Measurements from ENCODE around the gene RASGRP2. TPM values are rescaled to one million over a fixed set of nuclear protein-coding genes. Genes with fewer than 3 reads are reported as not detected.

Gene RASGRP2
- total and polyA plus RNA-seq, 2 of the 8 experiments (the other 6 are each of a cell fraction or from before 2014, with no cell fraction given): 40.6 to 45.7 TPM

GRCh38 chr11:64765291-64765850, 21.4 kb upstream of the RASGRP2 start (continued):
- TF ChIP-seq NRF1 (IDR thresholded peaks at IDR 0.05; ENCODE audit: low read depth, low read length) (no peak), POU5F1 (IDR thresholded peaks at IDR 0.05; ENCODE audit: low read depth, low read length) (no peak)
